HG02571 (cell line): Measurements from ENCODE around the gene GNG12.

Experiments
- ATAC-seq: cut with Tn5 transposase; IDR thresholded peaks from one replicate; pipeline ENCODE4 v1.9.1; 2021; ENCODE audit warnings: mild to moderate bottlenecking, moderate library complexity; ENCODE audit not compliant: unreplicated experiment

The GNG12 gene

DNA sequence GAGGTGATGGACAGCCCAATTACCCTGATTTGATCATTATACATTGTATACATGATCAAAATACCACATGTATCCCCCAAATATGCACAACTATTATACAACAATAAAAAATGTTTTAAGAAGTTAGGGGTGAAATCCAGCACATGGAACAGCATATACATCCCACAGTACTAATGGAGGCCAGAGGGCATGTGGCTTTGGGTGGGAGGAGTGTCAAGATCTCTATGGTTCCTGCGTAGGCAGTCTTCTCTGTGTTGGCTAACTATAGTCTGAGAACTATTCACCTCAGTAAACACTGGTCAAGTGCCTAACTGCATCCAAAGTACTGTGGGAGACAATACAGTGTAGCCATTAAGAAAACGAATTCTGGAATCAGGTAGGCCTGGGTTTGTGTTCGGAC lies 74.2 kb downstream of the GNG12 start:
- no peak for ATAC-seq

- ATAC-seq = no peak
These were observed 77.6 kb downstream of the GNG12 start for GRCh38 chr1:67755619-67756018.

DNA sequence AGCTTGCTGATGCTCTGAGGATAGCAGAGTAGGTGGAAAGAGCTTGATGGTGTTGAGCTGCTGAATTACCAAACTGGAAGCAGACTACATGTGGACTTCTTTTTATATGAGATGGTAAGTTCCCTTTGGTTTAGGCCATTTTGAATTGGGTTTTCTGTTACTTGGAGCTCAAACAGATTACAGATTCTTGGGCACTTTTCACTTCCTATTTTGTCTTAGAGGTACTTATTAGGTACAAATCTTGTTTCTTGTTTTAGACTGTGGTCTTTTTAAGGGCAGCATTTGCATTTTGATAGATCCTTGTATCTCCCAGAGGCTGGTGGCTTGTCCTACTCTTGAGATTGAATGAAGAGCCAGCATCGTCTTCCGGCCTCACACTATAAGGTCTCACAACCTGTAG lies 78.1 kb downstream of the GNG12 start:
- ATAC-seq = no peak

- no peak for ATAC-seq
These were observed 78.7 kb downstream of the GNG12 start for GRCh38 chr1:67754526-67754920.

- ATAC-seq = no peak
These were observed 79.3 kb downstream of the GNG12 start for GRCh38 chr1:67753776-67754525.

DNA sequence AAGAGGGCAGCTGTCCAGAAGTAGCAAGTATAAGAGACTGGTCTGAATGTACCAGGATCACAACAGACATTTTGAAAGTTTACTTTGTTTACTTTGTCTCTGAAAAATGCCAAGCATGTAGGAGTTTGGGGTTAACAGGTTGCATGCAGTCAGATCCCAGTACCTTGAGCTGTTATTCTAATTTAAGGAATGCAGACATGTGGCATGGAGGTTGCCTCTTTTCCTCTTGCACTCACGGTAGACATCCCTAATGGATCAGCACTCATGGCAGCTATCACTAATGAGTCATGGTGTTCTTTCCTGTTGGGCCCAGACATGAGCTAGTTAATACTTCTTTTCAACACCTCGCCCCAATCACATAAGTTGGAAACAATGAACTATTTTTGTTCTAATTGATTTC lies 81.0 kb downstream of the GNG12 start:
- ATAC-seq = no peak

DNA sequence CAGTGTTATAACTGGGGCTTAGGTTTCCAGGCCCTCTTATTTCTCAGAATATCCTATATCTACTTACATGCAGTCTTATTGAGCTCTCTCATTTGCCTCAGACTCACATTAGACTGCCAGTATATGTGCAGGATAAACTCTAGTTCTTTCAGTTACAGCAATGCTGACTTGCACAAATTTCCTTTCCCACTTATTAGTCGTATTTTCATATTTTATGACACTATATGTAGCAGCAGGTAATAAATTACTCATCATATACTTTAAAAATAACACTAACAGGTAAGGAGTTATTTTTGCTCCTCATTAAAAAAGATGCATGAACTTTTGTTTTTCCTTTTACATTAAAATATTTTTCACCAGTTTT lies 82.6 kb downstream of the GNG12 start:
- ATAC-seq = no peak

GRCh38 chr1:67749844-67750690 lies 83.2 kb downstream of the GNG12 start:
- no peak for ATAC-seq

GRCh38 chr1:67749263-67749843 lies 83.9 kb downstream of the GNG12 start:
- no peak for ATAC-seq

DNA sequence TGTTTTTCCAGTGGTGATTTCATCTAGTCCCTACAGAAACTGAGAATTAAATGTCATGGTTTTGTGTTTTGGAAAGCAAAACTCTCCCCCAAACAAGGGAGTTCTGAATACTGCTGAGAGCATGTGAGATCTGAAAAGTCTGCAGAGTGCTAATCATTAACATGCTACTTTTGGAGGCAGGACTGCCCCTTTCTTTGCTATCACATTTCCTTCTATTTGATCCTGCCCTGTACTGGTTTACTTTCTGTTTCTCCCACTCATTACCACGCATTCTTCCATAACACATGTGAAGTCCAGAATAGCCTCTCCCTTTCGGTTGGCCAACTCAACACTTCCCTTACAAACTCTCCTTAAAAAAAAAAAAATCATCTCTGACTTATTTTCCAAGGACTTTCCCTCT lies 84.6 kb downstream of the GNG12 start:
- ATAC-seq = peak; percentile 82

- ATAC-seq = no peak
These were observed 85.4 kb downstream of the GNG12 start for GRCh38 chr1:67747671-67748546.

- ATAC-seq = no peak
These were observed 87.2 kb downstream of the GNG12 start for GRCh38 chr1:67745875-67746698.

- no peak for ATAC-seq
These were observed 90.1 kb downstream of the GNG12 start for GRCh38 chr1:67743072-67743725.

DNA sequence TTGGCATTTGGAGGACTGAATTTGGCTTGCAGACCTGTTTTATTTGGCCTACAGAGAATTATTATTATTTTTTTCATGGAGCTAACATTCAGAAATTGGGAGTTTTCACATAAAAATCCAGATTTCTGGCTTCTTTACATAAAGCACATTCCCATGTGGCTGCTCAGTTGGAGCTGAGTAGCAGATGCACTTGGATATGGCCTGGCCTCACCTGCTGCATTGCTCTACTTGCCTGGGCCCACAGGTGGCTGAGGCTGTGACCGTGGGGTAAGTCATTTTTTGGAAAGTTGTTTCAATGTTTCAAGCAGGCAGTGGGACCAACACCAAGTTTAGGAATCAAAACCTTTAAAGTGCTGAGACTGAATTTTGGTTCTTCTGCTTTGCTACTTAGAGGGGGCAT lies 91.5 kb downstream of the GNG12 start:
- ATAC-seq = no peak

DNA sequence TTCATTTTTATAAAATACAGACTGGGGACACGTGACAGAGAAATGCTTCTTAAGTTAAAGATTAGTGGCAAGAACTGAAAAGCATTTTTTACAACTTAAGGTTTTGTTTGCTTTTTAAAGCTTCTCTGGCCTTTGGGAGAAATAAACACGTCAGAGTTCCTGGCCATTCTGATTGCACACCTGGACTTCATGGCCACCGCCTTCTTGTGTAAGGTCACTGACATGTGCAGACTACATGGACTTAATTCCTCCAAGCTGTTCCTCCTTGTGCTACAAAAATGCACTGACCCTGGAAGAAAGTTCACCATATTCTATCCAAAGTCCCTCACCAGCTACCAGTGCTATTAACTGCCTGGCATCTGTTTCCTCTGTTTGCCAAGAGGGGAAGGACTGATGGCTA lies 92.1 kb downstream of the GNG12 start:
- no peak for ATAC-seq

- no peak for ATAC-seq
These were observed 92.7 kb downstream of the GNG12 start for GRCh38 chr1:67740543-67740942.

- no peak for ATAC-seq
These were observed 93.9 kb downstream of the GNG12 start for GRCh38 chr1:67739361-67739760.

GRCh38 chr1:67738401-67738800 lies 94.9 kb downstream of the GNG12 start:
- no peak for ATAC-seq

DNA sequence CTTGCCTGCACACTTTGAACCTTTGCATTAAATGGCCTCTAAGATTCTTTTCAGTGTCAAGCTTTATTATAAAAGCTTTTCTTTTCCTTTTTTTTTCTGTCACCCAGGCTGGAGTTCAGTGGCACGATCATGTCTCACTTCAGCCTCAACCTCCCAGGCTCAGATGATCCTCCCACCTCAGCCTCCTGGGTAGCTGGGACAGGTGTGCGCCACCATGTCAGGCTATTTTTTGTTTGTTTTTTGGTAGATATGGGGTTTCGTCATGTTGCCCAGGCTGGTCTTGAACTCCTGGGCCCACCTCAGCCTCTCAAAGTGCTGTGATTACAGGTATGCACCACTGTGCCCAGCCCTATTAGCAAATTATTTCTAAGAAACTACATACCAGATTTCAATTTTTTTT lies 95.4 kb downstream of the GNG12 start:
- ATAC-seq = no peak

GRCh38 chr1:67736750-67737149 lies 96.5 kb downstream of the GNG12 start:
- ATAC-seq = no peak
